H1 (cell line): ENCODE measurements around the gene GRIK1.

Experiments used
- BACH1 ChIP-seq: IDR thresholded peaks from 2 replicates; pipeline ENCODE4 v1.6.1; 2012; ENCODE audit warnings: low read length, improper control_type of control experiment
- BRCA1 ChIP-seq: IDR thresholded peaks from 2 replicates; pipeline ENCODE4 v1.6.1; 2012; ENCODE audit warnings: low read depth, low read length, improper control_type of control experiment
- CHD1 ChIP-seq: IDR thresholded peaks from 2 replicates; pipeline ENCODE4 v1.6.1; 2012; ENCODE audit warnings: low read depth, low read length, improper control_type of control experiment
- CTCF ChIP-seq, 3 experiments: IDR thresholded peaks; 1 replicate in 2 of 3; 2 replicates in 1 of 3; pipeline versions ENCODE4 v1.5.1 to v1.6.1; 2011; ENCODE audit warnings: low read length in 3 of 3, mild to moderate bottlenecking in 3 of 3, inconsistent platforms in 2 of 3, low read depth in 1 of 3, moderate library complexity in 1 of 3; ENCODE audit not compliant: insufficient read depth in 1 of 3; ENCODE audit errors: control extremely low read depth in 1 of 3
- EZH2 ChIP-seq: fragments of 200-600 bp; sonication (generic); IDR thresholded peaks from 2 replicates; pipeline ENCODE4 v1.7.1; 2012; ENCODE audit warnings: low read depth, mild to moderate bottlenecking, moderate library complexity, low read length, inconsistent platforms; ENCODE audit not compliant: severe bottlenecking
- JUND ChIP-seq: IDR thresholded peaks from 2 replicates; pipeline ENCODE4 v1.6.1; 2011; ENCODE audit warnings: mild to moderate bottlenecking, improper control_type of control experiment, low read length
- KDM1A ChIP-seq: fragments of 200-600, 300-600 bp; sonication (generic); IDR thresholded peaks from 2 replicates; pipeline ENCODE4 v1.7.1; 2016; ENCODE audit warnings: mild to moderate bottlenecking, low read length, borderline replicate concordance
- MAFK ChIP-seq: IDR thresholded peaks from 2 replicates; pipeline ENCODE4 v1.6.1; 2012; ENCODE audit warnings: low read depth, mild to moderate bottlenecking, improper control_type of control experiment, low read length
- POLR2A ChIP-seq, 2 experiments: IDR thresholded peaks; 1 replicate in 1 of 2; 2 replicates in 1 of 2; pipeline ENCODE4 v1.6.1; 2011; ENCODE audit warnings: low read depth in 2 of 2, low read length in 2 of 2, mild to moderate bottlenecking in 2 of 2; ENCODE audit errors: control extremely low read depth in 1 of 2
- SP1 ChIP-seq: IDR thresholded peaks from 2 replicates; pipeline ENCODE4 v1.6.1; 2011; ENCODE audit warnings: low read depth, low read length
- TF ChIP-seq, protein P1 (sequence below): IDR thresholded peaks from 2 replicates; pipeline ENCODE4 v1.6.1; 2012; ENCODE audit warnings: low read length, inconsistent platforms

GRCh38 chr21:29549614-29550013 lies 390.2 kb downstream of the GRIK1 start:
- TF ChIP-seq POLR2A (IDR thresholded peaks at IDR 0.05; ENCODE audit: control extremely low read depth in 1 of 2, low read depth in 2 of 2, low read length in 2 of 2) (no peak), BRCA1 (no peak), CTCF (IDR thresholded peaks at IDR 0.05; ENCODE audit: control extremely low read depth in 1 of 3, insufficient read depth in 1 of 3, low read depth in 1 of 3, low read length in 3 of 3) (no peak), CHD1 (no peak), BACH1 (no peak), SP1 (no peak), JUND (no peak), EZH2 (no peak), KDM1A (no peak), MAFK (no peak)
- TF ChIP-seq, protein P1, sequence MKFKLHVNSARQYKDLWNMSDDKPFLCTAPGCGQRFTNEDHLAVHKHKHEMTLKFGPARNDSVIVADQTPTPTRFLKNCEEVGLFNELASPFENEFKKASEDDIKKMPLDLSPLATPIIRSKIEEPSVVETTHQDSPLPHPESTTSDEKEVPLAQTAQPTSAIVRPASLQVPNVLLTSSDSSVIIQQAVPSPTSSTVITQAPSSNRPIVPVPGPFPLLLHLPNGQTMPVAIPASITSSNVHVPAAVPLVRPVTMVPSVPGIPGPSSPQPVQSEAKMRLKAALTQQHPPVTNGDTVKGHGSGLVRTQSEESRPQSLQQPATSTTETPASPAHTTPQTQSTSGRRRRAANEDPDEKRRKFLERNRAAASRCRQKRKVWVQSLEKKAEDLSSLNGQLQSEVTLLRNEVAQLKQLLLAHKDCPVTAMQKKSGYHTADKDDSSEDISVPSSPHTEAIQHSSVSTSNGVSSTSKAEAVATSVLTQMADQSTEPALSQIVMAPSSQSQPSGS: no peak
